Osteoblast (primary cell): ENCODE results near the gene TPD52L2. TPM values are rescaled to one million over a fixed set of nuclear protein-coding genes. Genes with fewer than 3 reads are reported as not detected.

ENCODE experiments used
- DNase-seq: peaks from one replicate; pipeline ENCODE4 v3.0.0; 2011; ENCODE audit warnings: low spot score, mixed read lengths; ENCODE audit not compliant: insufficient read length; ENCODE audit errors: missing footprints
- H2AFZ ChIP-seq: 2 replicates; pipeline ENCODE4 v1.6.0; 2011; ENCODE audit warnings: mild to moderate bottlenecking, low read length
- H3K27ac ChIP-seq: 2 replicates; pipeline ENCODE4 v1.5.1; 2011; ENCODE audit warnings: mild to moderate bottlenecking, low read depth, low read length, moderate library complexity
- H3K27me3 ChIP-seq: 2 replicates; pipeline ENCODE4 v1.6.0; 2012; ENCODE audit warnings: mild to moderate bottlenecking, control low read depth, inconsistent platforms, low read length, moderate library complexity; ENCODE audit not compliant: insufficient read depth
- H3K36me3 ChIP-seq: 2 replicates; pipeline ENCODE4 v1.5.1; 2011; ENCODE audit warnings: mild to moderate bottlenecking, low read length, control low read depth, moderate library complexity; ENCODE audit not compliant: insufficient read depth
- H3K4me1 ChIP-seq: 2 replicates; pipeline ENCODE4 v1.5.1; 2011; ENCODE audit warnings: mild to moderate bottlenecking, low read length, control low read depth, moderate library complexity; ENCODE audit not compliant: insufficient read depth
- H3K4me2 ChIP-seq: 2 replicates; pipeline ENCODE4 v1.6.0; 2011; ENCODE audit warnings: mild to moderate bottlenecking, low read length; ENCODE audit not compliant: insufficient read depth
- H3K4me3 ChIP-seq: fragments of 200-600 bp; sonication (generic); 3 replicates; pipeline ENCODE4 v1.5.1; 2012; ENCODE audit warnings: mild to moderate bottlenecking, low read length, inconsistent platforms; ENCODE audit not compliant: insufficient read depth
- H3K79me2 ChIP-seq: 2 replicates; pipeline ENCODE4 v1.6.0; 2012; ENCODE audit warnings: mild to moderate bottlenecking, low read length, control low read depth, inconsistent platforms; ENCODE audit not compliant: insufficient read depth
- H3K9me3 ChIP-seq: 2 replicates; pipeline ENCODE4 v1.5.1; 2011; ENCODE audit warnings: low read depth, low read length, control low read depth
- H4K20me1 ChIP-seq: 2 replicates; pipeline ENCODE4 v1.6.0; 2012; ENCODE audit warnings: mild to moderate bottlenecking, low read length, control low read depth; ENCODE audit not compliant: insufficient read depth
- total RNA-seq: library from RNA; depleted of rRNA; stranded (reverse); fragments of >200 nt; gene quantifications from 2 replicates; pipeline ENCODE4 v1.2.3, GENCODE V29; 2012
- TF ChIP-seq, protein P1 (sequence below): IDR thresholded peaks from 2 replicates; pipeline ENCODE4 v1.5.1; 2011; ENCODE audit warnings: mild to moderate bottlenecking, low read depth, low read length, moderate library complexity; ENCODE audit errors: extremely low read depth

The TPD52L2 gene
- total RNA-seq, 1 donor = 115 TPM

DNA sequence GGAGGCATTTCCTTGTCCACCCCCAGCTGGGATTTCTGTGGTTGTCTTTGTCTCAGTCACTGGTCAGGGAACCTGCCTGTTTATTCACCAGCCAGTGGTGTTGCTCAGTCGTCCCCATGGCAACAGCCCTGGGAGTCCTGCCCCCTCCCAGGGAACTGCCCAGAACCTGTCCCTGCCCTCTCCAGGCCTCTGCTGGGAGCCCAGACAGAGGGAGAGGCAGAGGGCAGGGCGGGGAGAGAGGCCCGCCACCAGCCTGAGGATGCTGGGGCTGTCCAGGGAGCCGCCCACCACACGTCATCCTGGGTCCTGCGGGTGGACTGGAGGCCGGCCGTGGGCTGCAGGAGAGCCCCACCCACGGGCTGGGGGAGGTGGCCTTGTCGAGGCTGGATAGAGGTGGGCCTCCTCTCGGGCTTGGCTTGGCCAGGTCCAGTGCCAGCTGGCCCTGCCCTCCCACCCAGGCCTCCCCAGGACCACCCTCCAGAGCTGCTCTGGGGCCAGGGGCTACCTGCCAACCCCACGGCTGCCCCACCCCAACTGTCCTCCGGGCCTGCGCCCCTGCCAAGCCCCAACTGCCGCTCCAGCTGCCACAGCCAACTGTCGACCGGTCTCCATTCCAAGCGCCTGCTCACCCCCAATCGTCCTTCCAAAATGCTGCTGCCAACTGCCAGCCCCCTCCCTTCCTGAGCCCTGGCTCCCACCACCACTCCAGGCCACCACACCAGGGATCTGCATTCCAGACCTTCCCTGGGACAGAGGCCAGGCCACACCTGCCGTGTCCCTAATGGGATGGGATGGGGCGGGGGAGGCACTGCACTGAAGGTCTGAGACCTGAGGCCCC lies 29.8 kb upstream of the TPD52L2 start:
- TF ChIP-seq, protein P1, sequence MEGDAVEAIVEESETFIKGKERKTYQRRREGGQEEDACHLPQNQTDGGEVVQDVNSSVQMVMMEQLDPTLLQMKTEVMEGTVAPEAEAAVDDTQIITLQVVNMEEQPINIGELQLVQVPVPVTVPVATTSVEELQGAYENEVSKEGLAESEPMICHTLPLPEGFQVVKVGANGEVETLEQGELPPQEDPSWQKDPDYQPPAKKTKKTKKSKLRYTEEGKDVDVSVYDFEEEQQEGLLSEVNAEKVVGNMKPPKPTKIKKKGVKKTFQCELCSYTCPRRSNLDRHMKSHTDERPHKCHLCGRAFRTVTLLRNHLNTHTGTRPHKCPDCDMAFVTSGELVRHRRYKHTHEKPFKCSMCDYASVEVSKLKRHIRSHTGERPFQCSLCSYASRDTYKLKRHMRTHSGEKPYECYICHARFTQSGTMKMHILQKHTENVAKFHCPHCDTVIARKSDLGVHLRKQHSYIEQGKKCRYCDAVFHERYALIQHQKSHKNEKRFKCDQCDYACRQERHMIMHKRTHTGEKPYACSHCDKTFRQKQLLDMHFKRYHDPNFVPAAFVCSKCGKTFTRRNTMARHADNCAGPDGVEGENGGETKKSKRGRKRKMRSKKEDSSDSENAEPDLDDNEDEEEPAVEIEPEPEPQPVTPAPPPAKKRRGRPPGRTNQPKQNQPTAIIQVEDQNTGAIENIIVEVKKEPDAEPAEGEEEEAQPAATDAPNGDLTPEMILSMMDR = no peak
- Histone ChIP-seq H3K36me3 (no peaks in the 10 kb centered on the region), H3K4me3 (no peak overlapping the region), H3K27ac (no peak overlapping the region), H2AFZ (peak overlapping the region; percentile 35), H3K4me1 (peaks cover 10% of the 10 kb centered on the region), H4K20me1 (no peaks in the 10 kb centered on the region), H3K9me3 (no peaks in the 10 kb centered on the region), H3K27me3 (peaks cover 3% of the 10 kb centered on the region), H3K4me2 (peak overlapping the region; percentile 36), H3K79me2 (no peaks in the 10 kb centered on the region)
- peak; percentile 100 for DNase-seq

DNA sequence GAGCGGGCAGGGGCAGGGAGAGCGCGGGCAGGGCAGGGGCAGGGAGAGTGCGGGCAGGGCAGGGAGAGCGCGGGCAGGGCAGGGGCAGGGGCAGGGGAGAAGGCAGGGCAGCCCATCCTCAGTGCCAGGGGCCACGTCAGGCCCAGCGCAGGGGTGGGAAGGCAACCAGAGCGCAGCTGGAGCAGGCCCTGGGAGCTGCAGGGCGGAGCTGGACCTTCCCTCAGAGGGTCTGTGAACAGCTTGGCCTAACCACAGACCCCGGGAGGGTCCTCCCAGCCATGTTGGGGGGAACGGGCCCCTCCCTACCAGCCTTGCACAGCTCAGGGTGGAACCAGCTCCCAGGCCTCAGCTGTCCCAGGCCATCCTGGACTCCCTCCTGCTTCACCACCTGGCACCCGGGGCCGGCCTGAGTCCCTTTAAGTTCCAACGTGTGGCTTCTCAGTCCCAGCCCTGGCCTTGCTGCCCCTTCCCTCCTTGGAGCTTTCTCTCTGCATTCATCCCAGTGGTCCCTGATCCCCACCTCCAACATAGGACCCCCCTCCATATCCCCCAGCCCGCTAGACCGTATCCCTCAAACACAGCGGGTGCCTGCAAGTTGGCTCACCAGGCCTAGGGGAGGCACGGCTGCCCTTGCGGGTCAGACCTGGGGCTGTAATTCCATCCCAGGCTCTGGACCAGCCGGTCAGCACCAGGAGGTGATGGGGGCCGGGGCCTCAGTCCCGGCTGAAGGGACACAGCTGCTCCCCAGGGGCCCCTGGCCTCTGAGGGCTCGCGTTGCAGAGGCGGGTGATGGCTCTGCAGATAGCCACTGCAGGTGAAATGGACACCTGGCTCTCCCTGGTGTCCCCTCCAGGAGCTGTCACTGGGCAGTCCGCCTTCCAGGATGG lies 28.4 kb upstream of the TPD52L2 start:
- Histone ChIP-seq H3K9me3 (no peaks in the 10 kb centered on the region), H3K36me3 (no peaks in the 10 kb centered on the region), H3K4me3 (no peak overlapping the region), H3K79me2 (no peaks in the 10 kb centered on the region), H2AFZ (no peak overlapping the region), H4K20me1 (no peaks in the 10 kb centered on the region), H3K27ac (no peak overlapping the region), H3K4me1 (peaks cover 10% of the 10 kb centered on the region), H3K27me3 (peaks cover 3% of the 10 kb centered on the region), H3K4me2 (no peak overlapping the region)
- TF ChIP-seq, protein P1 = no peak
- peak; percentile 87 for DNase-seq

DNA sequence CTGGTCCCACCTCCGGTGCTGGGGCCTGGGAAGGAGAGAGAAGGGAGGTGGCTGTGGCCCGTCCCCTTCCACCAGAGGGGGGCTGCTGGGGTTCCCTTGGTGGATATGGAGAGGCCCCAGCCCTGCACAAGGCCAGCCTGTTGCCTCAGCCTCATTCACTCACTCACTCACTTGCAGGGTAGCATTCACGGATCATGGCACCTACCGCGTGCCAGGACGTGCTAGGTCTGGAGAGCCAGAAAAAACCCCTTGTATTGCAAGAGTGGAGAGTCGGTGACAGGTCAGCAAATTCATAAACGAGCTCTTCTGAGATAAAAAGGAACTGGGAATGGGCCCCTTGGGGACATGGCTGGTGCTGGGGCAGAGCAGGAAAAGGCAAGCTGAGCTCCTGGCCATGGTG lies 27.6 kb upstream of the TPD52L2 start:
- no peak overlapping the region for H3K27ac ChIP-seq
- H3K79me2 ChIP-seq = no peaks in the 10 kb centered on the region
- H4K20me1 ChIP-seq = no peaks in the 10 kb centered on the region
- no peak overlapping the region for H3K4me3 ChIP-seq
- no peak overlapping the region for H2AFZ ChIP-seq
- no peak overlapping the region for H3K4me2 ChIP-seq
- DNase-seq = peak; percentile 86
- H3K27me3 ChIP-seq = no peaks in the 10 kb centered on the region
- TF ChIP-seq, protein P1 = no peak
- H3K9me3 ChIP-seq = no peaks in the 10 kb centered on the region
- H3K4me1 ChIP-seq = peaks cover 10% of the 10 kb centered on the region
- no peaks in the 10 kb centered on the region for H3K36me3 ChIP-seq

DNA sequence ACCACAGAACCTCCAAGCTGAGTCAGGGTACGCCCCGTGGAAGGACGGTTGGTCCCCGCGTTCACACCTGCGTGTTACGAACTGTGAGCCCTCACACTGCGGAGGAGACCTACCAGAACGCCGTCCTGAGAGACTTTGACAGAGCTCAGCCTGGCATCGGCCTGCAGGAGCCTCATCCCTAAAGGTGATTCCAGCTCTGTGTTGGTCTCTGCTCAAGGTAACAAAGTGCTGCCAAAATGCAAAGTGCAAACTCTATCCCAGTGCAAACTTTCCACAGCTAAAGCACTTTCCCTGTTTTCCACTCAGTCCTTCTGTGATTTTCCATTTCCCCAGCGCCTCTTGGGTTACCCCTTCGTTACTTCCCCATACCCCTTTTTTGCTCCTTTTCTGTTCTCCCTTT lies 25.4 kb upstream of the TPD52L2 start:
- no peak overlapping the region for H3K4me2 ChIP-seq
- H3K4me1 ChIP-seq = peaks cover 7% of the 10 kb centered on the region
- no peak overlapping the region for H2AFZ ChIP-seq
- no peak overlapping the region for H3K4me3 ChIP-seq
- H4K20me1 ChIP-seq = no peaks in the 10 kb centered on the region
- TF ChIP-seq, protein P1 = no peak
- no peaks in the 10 kb centered on the region for H3K27me3 ChIP-seq
- H3K36me3 ChIP-seq = no peaks in the 10 kb centered on the region
- no peak for DNase-seq
- no peaks in the 10 kb centered on the region for H3K9me3 ChIP-seq
- no peak overlapping the region for H3K27ac ChIP-seq
- H3K79me2 ChIP-seq = no peaks in the 10 kb centered on the region
